Parathyroid adenoma (tissue), 2 donors: ENCODE data around the gene CES3.
A peak's percentile ranks its signal among the peaks of the same experiment; 100 is the strongest.

Source experiments
- H2AFZ ChIP-seq: fragments of 300-600 bp; sonication (generic); one replicate; pipeline ENCODE4 v1.7.0; 2017; ENCODE audit warnings: antibody characterized with exemption, mild to moderate bottlenecking
- H3K27ac ChIP-seq: fragments of 300-600 bp; sonication (generic); one replicate; pipeline ENCODE4 v1.7.0; 2017
- H3K27me3 ChIP-seq: fragments of 300-600 bp; sonication (generic); one replicate; pipeline ENCODE4 v1.7.0; 2017; ENCODE audit warnings: low read length; ENCODE audit not compliant: control insufficient read depth, insufficient read depth
- H3K36me3 ChIP-seq: fragments of 300-600 bp; sonication (generic); one replicate; pipeline ENCODE4 v1.7.0; 2017; ENCODE audit warnings: low read length; ENCODE audit not compliant: control insufficient read depth, insufficient read depth
- H3K4me1 ChIP-seq: fragments of 300-600 bp; sonication (generic); one replicate; pipeline ENCODE4 v1.7.0; 2017; ENCODE audit warnings: control low read depth
- H3K4me2 ChIP-seq: fragments of 300-600 bp; sonication (generic); one replicate; pipeline ENCODE4 v1.7.0; 2017; ENCODE audit warnings: low read length
- H3K4me3 ChIP-seq: fragments of 300-600 bp; sonication (generic); one replicate; pipeline ENCODE4 v1.7.0; 2017; ENCODE audit warnings: low read depth, low read length
- H3K79me2 ChIP-seq: fragments of 300-600 bp; sonication (generic); one replicate; pipeline ENCODE4 v1.7.0; 2017; ENCODE audit warnings: control low read depth
- H3K9ac ChIP-seq: fragments of 300-600 bp; sonication (generic); one replicate; pipeline ENCODE4 v1.7.0; 2017; ENCODE audit warnings: mild to moderate bottlenecking
- H3K9me3 ChIP-seq: fragments of 300-600 bp; sonication (generic); one replicate; pipeline ENCODE4 v1.7.0; 2017; ENCODE audit warnings: low read length; ENCODE audit not compliant: control insufficient read depth
- TF ChIP-seq, protein P1 (sequence below): fragments of 300-600 bp; sonication (generic); IDR thresholded peaks from one replicate; pipeline ENCODE4 v1.7.0; 2017; ENCODE audit warnings: antibody characterized with exemption, mild to moderate bottlenecking
- donor health status: primary hyperparathyroidism.

CES3 gene

DNA sequence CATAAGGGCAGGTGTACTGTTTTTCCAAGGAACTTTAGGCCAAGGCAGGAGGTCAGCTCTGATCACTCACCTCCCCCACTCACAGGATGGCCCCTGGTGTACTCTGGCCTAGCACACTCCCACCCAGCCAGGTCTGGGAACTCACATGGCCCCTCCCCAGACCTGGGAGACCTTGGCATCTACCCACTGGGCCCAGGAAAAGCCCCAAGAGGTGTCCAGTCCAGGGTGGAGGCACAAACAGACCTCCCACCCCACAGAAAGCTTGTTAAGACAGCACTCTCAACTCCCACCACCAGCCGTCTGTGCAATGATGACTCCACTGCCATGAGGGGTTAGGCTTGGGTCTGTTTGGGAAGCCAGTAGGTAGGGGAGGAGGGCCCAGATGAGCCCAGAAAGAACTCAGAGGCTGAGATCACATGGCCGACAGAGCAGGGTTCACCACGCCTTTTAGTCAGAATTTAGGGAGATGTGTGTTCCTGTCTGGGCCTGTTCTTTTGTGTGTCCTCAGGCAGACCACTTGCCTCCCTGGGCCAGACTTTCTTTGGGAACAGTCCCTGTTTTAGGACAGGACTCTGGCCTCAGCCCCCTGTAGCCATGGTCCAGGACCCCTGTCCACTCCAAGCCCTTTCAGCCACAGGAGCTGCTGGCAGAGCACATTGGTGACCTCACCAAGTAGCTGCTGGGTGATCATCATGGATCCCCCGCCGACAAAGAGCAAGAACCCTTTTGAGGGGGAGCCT is 55.8 kb downstream of the CES3 start:
- no peak overlapping the region for H3K9ac ChIP-seq
- no peak overlapping the region for H3K4me3 ChIP-seq
- no peak overlapping the region for H3K4me2 ChIP-seq
- H3K27ac ChIP-seq, result no peak overlapping the region
- H3K36me3 ChIP-seq, result no peaks in the 10 kb centered on the region
- H2AFZ ChIP-seq, result no peak overlapping the region
- H3K9me3 ChIP-seq, result no peaks in the 10 kb centered on the region
- H3K79me2 ChIP-seq, result no peaks in the 10 kb centered on the region
- TF ChIP-seq, protein P1, sequence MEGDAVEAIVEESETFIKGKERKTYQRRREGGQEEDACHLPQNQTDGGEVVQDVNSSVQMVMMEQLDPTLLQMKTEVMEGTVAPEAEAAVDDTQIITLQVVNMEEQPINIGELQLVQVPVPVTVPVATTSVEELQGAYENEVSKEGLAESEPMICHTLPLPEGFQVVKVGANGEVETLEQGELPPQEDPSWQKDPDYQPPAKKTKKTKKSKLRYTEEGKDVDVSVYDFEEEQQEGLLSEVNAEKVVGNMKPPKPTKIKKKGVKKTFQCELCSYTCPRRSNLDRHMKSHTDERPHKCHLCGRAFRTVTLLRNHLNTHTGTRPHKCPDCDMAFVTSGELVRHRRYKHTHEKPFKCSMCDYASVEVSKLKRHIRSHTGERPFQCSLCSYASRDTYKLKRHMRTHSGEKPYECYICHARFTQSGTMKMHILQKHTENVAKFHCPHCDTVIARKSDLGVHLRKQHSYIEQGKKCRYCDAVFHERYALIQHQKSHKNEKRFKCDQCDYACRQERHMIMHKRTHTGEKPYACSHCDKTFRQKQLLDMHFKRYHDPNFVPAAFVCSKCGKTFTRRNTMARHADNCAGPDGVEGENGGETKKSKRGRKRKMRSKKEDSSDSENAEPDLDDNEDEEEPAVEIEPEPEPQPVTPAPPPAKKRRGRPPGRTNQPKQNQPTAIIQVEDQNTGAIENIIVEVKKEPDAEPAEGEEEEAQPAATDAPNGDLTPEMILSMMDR, result no peak
- peaks cover 4% of the 10 kb centered on the region for H3K4me1 ChIP-seq
- H3K27me3 ChIP-seq, result no peaks in the 10 kb centered on the region

- no peaks in the 10 kb centered on the region for H3K79me2 ChIP-seq
- H3K4me1 ChIP-seq, result peaks cover 4% of the 10 kb centered on the region
- H3K9ac ChIP-seq, result no peak overlapping the region
- no peak overlapping the region for H3K27ac ChIP-seq
- TF ChIP-seq, protein P1, result no peak
- no peaks in the 10 kb centered on the region for H3K36me3 ChIP-seq
- H3K27me3 ChIP-seq, result no peaks in the 10 kb centered on the region
- H2AFZ ChIP-seq, result peak overlapping the region; percentile 60
- H3K4me2 ChIP-seq, result no peak overlapping the region
- H3K4me3 ChIP-seq, result no peak overlapping the region
- no peaks in the 10 kb centered on the region for H3K9me3 ChIP-seq
Observed at GRCh38 chr16:67017421-67017750, 56.3 kb downstream of the CES3 start.

- Histone ChIP-seq H3K4me3 (no peak overlapping the region), H3K9ac (no peak overlapping the region), H3K79me2 (no peaks in the 10 kb centered on the region), H3K27ac (peak overlapping the region; percentile 58), H3K36me3 (no peaks in the 10 kb centered on the region), H3K9me3 (no peaks in the 10 kb centered on the region), H2AFZ (peak overlapping the region; percentile 60), H3K27me3 (no peaks in the 10 kb centered on the region), H3K4me1 (peaks cover 7% of the 10 kb centered on the region), H3K4me2 (no peak overlapping the region)
- TF ChIP-seq, protein P1, result peak; percentile 85
Observed at GRCh38 chr16:67017810-67018488, 56.9 kb downstream of the CES3 start.

GRCh38 chr16:67019171-67019570 is 58.1 kb downstream of the CES3 start:
- no peaks in the 10 kb centered on the region for H3K79me2 ChIP-seq
- H3K27ac ChIP-seq, result no peak overlapping the region
- H3K9me3 ChIP-seq, result no peaks in the 10 kb centered on the region
- H3K27me3 ChIP-seq, result no peaks in the 10 kb centered on the region
- H3K36me3 ChIP-seq, result no peaks in the 10 kb centered on the region
- H3K9ac ChIP-seq, result no peak overlapping the region
- TF ChIP-seq, protein P1, result no peak
- peaks cover 7% of the 10 kb centered on the region for H3K4me1 ChIP-seq
- H3K4me3 ChIP-seq, result no peak overlapping the region
- H3K4me2 ChIP-seq, result no peak overlapping the region
- no peak overlapping the region for H2AFZ ChIP-seq
